NCI-H748 treated with DMSO at 0.1 percent for 48 hours (cell line): Measurements from ENCODE around the gene CCDC7.
"Not testable (repeated sequence)": the region's sequence is repeated elsewhere in the genome, so short reads cannot be mapped to it uniquely, and the experiment has no call there.

Experiments used
- DNase-seq: peaks from one replicate; lab custom pipeline; 2025; lab: John Stamatoyannopoulos, UW

Gene CCDC7

DNA sequence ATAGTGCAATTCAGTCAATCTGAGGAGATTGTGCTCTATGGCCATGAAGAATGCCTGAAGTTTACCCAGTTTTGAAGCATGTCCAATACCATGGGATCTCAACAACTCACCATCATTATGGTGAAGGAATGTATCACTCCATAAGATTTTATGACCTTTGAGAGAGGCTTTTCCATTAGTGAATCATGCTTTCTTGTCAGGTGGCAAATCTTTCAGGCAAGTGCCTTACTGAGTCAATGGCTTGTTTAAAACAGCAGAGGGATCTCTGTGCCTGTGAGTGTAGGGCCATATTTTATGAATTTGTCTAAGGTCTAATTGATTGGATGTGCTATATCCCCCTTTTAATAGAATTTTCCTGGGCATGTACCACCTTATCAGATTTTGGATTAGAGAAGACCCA lies 131.5 kb downstream of the CCDC7 start:
- no peak for DNase-seq

DNA sequence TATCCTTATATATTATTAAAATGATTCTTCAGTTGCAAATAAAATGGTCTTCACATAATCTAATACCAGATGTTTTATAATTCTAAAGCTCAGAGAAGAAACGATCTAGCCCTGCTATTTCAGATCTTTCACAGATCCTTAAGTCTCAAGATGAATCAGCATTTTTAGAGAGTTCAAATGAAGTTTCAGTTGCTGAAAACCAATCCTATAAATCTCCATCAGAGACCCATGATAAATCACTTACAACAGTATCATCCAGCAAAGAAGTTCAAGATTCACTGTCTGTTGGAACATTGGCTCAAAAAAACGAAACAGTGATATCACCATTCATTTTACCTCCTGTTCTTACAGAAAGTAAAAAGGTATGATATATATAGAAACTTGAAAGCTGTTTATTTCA lies 137.0 kb downstream of the CCDC7 start:
- DNase-seq = no peak

DNA sequence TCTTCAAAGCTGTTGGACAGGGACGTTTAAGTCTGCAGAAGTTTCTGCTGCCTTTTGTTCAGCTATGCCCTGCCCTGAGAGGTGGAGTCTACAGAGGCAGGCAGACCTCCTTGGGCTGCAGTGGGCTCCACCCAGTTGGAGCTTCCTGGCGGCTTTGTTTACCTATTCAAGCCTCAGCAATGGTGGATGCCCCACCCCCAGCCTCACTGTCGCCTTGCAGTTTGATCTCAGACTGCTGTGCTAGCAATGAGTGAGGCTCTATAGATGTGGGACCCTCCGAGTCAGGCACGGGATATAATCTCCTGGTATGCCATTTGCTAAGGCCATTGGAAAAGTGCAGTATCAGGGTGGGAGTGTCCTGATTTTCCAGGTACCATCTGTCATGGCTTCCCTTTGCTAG lies 152.1 kb downstream of the CCDC7 start:
- not testable (repeated sequence) for DNase-seq

DNA sequence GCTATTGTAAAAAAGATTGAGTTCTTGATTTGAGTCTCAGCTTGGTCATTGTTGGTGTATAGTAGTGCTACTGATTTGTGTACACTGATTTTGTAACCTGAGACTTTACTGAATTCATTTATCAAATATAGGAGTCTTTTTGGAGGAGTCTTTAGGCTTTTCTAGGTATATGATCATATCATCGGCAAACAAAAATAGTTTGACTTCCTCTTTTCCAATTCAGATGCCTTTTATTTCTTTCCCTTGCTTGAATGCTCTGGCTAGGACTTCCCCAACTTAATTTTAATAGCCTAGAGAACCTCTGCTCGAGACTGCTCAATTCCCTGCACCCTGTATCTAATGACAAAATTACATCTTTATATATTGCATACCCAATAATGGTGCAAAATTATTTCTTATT lies 154.4 kb downstream of the CCDC7 start:
- DNase-seq = no peak

DNA sequence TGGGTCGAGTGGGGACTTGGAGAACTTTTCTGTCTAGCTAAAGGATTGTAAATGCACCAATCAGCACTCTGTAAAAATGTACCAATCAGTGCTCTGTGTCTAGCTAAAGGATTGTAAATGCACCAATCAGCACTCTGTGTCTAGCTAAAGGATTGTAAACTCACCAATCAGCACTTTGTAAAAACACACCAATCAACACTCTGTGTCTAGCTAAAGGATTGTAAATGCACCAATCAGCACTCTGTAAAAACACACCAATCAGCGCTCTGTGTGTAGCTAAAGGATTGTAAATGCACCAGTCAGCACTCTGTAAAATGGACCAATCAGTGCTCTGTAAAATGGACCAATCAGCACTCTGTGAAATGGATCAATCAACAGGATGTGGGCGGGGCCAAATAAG lies 155.6 kb downstream of the CCDC7 start:
- not testable (repeated sequence) for DNase-seq

DNA sequence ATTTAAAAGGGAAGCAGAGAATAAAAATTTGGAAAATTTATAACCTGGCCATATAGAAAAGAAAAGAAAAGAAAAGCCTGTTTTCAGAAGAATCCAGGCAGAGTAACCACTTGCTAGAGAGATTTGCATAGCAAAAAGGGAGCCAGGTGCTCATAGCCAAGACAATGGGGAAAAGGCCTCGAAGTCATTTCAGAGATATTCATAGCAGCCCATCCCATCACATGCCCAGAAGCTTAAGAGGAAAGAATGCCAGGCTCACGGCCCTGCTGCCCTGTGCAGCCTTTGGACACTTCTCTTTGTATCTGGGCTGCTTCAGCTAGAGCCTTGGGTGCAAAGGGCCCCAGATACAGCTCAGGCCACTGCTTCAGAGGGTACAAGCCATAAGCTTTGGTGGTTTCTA lies 159.8 kb downstream of the CCDC7 start:
- DNase-seq = no peak

DNA sequence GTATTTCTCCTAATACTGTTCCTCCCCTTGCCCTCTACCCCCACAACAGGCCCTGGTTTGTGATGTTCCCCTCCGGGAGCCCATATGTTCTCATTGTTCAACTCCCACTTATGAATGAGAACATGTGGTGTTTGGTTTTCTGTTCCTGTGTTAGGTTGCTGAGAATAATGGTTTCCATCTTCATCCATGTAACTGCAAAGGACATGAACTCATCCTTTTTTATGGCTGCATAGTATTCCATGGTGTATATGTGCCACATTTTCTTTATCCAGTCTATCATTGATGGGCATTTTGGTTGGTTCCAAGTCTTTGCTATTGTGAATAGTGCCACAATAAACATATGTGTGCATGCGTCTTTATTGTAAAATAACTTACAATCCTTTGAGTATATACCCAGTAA lies 164.6 kb downstream of the CCDC7 start:
- not testable (repeated sequence) for DNase-seq

DNA sequence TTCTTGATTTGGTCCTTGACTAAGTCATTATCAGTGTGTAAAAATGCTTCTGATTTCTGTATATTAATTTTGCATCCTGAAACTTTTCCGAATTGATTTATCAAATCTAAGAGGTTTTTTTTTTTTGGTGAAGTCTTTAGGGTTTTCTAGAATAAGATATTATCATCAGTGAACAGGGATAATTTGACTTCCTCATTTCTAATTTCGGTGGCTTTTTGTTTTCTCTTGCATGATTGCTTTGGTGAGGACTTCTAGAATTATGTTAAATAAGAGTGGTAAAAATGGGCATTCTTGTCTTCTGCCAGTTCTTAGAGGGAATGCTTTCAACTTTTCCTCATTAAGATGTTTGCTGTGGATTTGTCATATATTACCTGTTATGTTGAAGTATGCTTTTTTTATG lies 170.5 kb downstream of the CCDC7 start:
- no peak for DNase-seq

DNA sequence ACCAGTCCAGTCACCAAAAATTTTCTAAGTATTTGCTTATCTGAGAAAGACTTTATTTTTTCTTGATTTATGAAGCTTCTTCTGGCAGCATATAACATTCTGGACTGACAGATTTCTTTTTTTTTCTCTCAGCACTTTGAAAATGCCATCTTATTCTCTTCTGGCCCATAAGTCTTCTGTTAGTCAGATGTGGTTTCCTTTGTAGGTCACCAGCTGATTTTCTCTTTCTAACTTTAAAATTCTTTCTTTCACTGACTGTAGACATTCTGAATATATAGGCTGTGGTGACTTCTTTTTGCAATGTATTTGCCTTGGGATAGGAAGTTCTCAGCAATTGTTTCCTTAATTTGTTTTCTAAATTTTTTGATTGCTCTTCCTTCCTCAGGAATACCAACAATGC lies 172.5 kb downstream of the CCDC7 start:
- no peak for DNase-seq

DNA sequence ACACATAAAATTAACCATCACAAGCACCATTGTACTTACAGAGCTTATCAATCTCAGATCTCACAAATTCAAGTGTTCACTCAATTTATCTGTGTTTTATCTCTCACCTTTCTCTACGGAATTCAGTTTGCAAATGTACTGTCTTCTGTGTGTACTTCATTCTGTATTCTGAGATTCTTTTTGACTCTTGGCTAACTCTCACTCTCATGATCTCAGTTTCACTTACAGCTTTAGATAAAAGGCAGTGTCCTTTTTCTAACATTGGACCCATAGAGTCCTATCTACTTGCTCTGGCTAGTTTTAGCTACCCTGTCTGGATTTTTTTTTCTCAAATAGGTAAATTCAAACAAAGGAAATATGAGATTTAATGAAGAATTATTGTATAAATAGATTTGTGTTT lies 176.0 kb downstream of the CCDC7 start:
- DNase-seq = no peak

DNA sequence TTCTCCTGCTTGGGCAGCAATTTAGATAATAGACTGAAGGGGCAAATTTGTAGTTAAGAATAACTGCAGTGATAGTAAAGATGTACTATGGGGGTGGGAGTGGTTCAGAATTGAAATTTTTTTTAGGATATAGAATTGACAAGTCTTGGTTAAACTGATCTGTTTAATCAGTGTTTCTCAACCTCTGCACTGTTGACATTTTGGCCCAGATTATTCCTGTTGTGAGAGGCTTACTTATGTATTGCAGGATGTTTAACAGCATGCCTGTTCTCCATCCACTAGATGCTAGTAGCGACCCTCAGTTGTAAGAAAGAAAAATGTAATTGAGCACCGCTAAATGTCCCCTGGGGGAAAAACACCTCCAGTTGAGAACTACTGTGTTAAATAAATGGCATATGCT lies 176.5 kb downstream of the CCDC7 start:
- DNase-seq = no peak

DNA sequence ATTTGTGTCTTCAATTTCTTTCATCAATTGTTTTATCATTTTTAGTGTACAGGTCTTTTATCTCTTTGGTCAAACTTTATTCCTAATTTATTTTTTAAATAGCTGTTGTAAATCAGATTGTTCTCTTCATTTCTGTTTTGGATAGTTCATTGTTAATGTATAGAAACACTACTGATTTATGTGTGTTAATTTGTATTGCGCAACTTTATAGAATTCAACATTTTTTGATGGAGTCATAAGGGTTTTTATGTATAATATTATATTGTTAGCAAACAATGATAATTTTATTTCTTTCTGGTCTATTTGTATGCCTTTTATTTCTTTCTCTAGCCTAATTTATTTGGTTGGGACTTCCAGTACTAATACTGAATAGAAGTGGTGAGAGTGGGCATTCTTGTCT lies 181.2 kb downstream of the CCDC7 start:
- DNase-seq = no peak

DNA sequence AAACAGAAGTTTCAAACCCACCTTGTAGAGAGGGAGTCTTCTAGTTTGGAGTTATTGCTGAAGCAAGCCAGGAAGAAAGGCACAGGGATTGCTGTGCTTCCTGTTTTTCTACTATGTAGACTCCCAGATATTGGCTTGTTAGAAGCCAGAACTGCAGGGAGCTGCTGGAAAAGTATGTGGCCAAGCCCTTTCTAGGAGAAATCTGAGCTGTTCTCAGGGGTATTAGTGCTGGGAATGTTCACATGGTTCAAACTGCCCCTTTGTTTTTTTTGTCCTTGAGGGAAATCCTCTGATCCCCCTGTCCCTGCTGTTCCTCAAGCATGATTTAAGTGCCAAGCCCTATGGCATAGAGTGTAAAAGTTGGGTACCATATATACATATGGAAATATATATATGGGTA lies 184.0 kb downstream of the CCDC7 start:
- no peak for DNase-seq

DNA sequence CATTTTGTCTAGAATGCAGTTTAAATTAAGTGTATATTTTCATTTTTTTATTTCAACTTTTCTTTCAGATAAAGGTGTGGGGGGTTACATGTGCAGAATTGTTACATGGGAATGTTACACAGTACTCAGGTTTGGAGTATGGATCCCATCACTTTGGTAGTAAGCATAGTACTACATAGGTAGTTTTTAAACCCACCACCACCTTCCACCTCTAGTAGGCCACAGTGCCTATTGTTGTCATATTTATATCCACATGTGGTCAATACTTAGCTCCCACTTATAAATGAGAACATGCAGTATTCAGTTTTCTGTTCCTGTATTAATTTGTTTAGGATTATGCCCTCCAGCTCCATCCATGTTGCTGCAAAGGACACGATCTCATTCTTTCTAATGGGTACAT lies 200.6 kb downstream of the CCDC7 start:
- no peak for DNase-seq

DNA sequence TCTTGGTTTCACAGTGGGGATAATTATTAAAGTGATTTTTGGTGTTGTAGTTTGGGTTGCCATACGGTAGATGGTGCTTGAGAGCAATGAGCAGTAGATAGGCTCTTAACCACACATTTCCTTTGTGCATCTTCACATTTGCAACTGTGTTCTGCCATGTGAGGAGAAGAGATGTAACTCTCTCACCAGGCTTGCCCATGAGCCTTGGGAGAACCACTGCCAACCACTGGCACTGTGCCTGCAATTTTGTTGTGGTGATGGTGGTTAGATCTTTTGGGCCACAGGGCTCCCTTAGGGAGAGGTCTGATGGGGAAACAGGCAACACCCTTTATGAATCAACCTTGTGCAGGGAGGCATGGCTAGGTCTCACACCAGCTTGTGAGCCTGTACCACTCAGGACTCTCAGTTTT lies 204.3 kb downstream of the CCDC7 start:
- DNase-seq = no peak

DNA sequence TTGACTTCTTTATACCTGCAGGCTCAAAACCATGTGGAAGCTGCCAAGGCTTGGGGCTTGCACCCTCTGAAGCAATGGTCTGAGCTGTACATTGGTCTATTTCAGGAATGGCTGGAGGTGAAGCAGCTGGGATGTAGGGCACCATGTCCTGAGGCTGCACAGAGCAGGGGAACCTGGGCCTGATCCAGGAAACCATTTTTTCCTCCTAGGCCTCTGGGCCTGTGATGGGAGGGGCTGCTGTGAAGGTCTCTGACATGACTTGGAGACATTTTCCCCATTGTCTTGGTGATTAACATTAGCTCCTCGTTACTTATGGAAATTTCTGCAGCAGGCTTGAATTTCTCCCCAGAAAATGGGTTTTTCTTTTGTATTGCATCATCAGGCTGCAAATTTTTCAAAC lies 211.5 kb downstream of the CCDC7 start:
- DNase-seq = not testable (repeated sequence)

DNA sequence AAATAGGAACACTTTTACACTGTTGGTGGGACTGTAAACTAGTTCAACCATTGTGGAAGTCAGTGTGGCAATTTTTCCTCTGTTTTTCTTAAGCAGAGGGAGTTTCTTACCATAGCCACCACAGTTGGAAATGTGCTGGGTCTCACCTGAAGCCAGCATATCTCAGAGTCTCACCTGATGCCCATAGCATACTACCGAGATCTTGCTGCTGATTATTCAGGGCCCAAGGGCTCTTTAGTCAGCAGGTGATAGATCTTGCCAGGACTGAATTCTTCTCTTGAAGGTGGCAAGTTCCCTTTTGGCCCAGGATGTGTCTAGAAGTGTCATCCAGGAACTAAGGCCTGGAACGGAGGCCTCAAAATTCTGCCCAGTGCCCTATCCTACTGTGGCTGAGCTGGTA lies 215.4 kb downstream of the CCDC7 start:
- no peak for DNase-seq

DNA sequence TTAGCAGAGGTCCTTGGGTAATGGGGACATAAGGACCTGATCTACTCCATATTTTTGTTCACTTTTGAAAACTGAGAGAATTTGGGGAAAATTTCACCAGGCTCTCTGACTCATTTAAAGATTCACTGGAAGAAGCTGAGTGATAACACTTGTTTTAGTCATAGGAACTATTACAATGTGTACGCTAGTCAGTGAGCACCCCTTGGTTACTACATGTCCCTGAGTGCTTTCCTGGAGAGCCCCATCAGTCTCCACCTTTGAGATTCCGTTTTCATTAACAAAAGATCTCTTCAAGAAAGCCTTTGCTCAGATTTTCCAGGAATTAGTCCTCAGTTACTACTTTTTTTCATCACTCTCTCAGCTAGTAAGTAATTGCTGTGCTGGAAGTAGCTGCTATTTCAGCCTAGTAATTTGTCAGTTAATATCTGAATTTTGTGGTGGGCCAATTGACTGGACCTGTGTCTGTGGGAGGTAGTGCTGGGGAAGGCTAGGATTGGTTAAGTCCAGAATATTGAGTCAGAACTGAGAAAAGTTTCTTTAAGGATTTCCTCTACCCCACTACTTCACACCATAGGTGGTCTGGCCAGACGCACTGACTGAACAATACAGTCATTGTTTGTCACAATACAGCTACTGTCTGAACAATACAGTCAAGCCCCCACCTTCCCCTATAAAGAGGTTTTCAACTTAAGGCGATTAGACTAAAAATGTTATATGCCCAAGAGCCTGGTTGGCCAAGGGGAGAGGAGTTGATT lies 235.0 kb downstream of the CCDC7 start:
- no peak for DNase-seq

DNA sequence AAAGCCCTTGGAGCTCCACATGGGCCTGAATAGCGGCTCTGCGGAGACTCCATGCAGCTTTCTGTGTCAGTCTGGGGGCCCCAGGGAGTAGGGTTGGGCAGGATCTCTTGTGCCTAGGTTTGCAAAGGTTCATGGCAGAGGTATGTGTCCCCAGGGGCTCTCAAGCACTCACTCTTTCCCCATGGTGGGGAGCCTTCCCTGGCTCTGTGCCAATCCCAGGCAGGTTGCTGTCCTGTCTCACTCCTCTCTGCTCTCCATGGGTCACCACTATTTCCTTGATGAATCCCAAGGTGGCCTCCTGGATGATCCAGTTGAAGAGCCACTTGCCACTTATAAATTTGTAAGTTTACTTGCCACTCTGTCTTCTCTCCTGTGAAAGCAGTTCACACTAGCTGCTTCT lies 238.4 kb downstream of the CCDC7 start:
- DNase-seq = no peak

DNA sequence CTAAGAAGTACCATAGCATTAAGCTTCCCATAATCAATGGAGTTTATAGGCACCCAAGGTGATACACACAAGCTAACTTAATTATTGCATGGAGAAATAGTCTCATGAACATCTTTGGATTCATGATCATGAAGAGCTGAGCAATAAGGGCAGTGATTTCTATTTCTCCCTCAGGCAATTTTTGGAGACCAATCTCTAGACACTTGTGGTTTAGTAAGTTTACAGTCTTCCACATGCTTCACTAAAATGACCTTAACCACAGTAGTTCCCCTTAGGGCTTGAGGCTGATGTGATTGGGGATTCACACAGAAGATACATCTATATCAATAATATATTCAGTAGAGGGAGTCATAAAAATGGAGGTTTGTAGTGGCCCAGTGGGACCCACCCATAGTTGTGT lies 241.2 kb downstream of the CCDC7 start:
- no peak for DNase-seq

DNA sequence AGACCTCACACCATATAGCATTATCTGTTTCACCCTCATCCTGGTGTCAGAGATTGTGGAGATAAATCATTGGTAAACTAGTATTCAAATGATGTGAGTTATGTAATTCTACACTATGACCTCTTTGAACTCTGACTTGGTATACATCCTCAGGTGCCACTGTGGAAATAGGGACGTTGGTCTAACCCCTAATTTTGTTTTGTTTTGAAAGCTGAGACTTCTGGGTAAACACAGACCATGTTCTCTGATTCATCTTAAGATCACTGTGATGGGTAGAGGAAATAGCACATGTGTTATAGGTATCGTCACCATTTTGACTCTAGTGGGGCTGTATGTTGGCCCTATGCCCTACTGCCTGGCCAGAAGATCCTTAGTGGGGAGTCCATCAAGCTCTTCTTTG lies 241.6 kb downstream of the CCDC7 start:
- DNase-seq = no peak

DNA sequence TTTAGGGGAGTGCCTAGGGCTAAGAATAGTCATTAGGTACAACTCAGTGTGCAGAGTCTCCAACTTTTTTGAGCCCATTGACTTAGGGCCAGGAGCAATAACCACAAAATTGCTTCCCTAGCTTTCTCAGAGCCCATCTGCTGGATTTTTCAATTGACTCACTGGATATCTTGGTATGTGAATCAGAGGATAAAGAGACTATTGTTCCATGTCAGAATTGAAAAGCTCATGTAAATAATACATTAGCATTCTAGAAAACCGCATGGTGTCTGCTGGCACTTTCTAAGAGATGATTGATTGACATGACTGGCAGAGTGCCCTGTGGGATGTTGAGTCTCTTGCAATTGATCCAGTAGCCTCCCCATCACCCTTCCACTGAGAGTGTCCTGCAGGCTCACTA lies 246.2 kb downstream of the CCDC7 start:
- DNase-seq = no peak

DNA sequence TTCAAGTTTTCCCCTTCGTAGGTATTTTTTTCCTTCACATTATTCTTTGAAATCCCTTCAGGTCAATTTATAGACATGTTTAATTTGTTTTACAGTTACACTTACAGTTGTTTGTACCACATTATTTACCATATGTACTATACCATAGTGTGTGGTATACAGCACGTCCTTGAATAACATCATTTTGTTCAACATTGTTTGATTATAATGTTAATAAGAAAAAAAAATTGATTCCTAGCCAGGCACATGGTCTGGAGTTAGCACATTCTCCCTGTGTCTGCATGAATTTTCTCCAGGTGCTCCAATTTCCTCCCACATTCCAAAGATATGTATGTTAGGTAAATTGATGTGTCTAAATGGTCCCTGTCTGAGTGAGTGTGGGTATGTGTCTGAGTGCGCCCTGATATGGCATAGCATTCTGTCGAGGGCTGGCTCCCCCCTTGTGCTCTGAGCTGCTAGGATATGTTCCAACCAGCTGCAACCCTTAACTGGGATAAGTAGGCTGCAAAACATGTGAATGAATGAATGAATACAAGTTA lies 247.6 kb downstream of the CCDC7 start:
- DNase-seq = no peak

DNA sequence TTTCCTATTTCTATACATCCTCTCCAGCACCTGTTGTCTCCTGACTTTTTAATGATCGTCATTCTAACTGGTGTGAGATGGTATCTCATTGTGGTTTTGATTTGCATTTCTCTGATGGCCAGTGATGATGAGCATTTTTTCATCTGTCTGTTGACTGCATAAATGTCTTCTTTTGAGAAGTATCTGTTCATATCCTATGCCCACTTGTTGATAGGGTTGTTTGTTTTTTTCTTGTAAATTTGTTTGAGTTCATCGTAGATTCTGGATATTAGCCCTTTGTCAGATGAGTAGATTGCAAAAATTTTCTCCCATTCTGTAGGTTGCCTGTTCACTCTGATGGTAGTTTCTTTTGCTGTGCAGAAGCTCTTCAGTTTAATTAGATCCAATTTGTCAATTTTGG lies 253.7 kb downstream of the CCDC7 start:
- not testable (repeated sequence) for DNase-seq
